Measurements from ENCODE around the gene DYNLT2. TPM values are rescaled to one million over a fixed set of nuclear protein-coding genes. Genes with fewer than 3 reads are reported as not detected.

The DYNLT2 gene
- total and polyA plus RNA-seq, 2 donors from 2014 or later, result 1.9 to 2.6 TPM

DNA sequence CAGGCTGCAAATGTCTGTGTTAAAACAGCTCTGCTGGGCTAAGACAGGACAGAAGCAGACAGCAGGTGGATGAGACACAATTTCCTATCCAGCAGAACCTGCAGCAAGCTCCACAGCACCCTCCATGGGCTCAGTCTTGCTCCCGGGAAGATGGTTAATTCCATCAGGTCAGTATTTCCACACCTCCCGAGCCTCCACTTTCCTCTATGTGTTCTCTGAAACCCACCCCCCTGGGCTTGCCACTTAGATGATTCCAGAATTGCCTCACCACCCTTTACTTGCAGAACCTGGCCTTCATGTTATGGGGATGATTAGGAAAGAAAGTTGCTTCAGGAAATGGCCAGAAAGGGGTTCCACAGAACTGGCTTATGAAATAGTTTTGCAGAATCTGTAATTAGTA lies 43.8 kb upstream of the DYNLT2 start:
- intact Hi-C loops (cut with DNase I), result no loop called here
- DNase-seq, result no peak
- no peak overlapping the region for H3K9ac ChIP-seq (ENCODE audit: low read length in 3 of 3)

DNA sequence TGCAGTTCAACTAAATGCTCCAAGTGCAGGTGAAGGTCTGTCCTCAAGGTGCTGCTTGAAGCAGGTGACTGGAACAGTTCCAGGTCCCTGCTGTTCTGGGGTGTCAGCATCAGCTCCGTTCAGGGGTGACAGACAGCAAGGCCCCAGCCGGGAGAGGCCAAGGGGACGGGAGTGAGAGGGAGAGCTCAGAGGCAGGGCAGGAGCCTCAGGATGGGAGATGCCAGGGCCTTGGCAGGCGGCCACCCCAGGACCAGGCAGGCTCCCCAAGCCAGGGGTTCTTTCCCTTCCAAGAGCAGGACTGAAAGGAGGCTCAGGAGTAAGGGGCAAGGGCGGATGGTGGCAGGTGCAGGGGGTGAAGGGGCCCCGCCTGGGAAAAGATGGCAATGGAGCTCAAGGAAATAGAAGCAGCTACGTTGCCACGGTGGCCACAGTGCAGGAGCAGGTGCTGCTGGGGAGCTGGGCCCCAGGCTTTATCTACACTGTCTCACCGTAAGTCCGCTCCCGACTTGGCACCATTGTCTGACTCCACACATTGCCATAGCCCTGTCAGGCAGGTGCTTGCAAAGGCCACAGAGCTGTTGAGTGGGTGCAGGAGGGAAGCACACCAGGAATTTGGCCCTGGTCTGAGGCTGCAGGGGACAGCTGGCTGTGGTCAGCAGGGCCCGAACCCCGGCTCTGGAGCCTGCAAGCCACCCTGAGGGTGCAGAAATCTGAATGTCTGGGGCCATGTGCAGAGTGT lies 43.1 kb upstream of the DYNLT2 start:
- FAIRE-seq, result no peak
- intact Hi-C loops (cut with DNase I), result no loop called here
- Histone ChIP-seq H3K9me3 (ENCODE audit: control insufficient read depth in 2 of 3, insufficient read depth in 1 of 3, low read length in 3 of 3) (no peaks in the 10 kb centered on the region), H3K27ac (ENCODE audit: low read depth in 2 of 2, low read length in 2 of 2) (no peak overlapping the region), H3K27me3 (ENCODE audit: control insufficient read depth, insufficient read depth, low read length) (no peaks in the 10 kb centered on the region), H3K4me1 (ENCODE audit: control insufficient read depth in 2 of 3, insufficient read depth in 2 of 3, low read depth in 1 of 3, low read length in 3 of 3) (peaks cover 0 to 9% (median 6%) of the 10 kb centered on the region in 3 donors), H3K4me3 (ENCODE audit: low read length in 3 of 3) (no peak overlapping the region), H3K9ac (ENCODE audit: low read length in 3 of 3) (no peak overlapping the region), H3K36me3 (ENCODE audit: control insufficient read depth in 2 of 3, insufficient read depth in 3 of 3, low read length in 3 of 3) (no peaks in the 10 kb centered on the region)
- peak in 1 of 5 donors; percentile 15 for DNase-seq
- TF ChIP-seq, protein P1, sequence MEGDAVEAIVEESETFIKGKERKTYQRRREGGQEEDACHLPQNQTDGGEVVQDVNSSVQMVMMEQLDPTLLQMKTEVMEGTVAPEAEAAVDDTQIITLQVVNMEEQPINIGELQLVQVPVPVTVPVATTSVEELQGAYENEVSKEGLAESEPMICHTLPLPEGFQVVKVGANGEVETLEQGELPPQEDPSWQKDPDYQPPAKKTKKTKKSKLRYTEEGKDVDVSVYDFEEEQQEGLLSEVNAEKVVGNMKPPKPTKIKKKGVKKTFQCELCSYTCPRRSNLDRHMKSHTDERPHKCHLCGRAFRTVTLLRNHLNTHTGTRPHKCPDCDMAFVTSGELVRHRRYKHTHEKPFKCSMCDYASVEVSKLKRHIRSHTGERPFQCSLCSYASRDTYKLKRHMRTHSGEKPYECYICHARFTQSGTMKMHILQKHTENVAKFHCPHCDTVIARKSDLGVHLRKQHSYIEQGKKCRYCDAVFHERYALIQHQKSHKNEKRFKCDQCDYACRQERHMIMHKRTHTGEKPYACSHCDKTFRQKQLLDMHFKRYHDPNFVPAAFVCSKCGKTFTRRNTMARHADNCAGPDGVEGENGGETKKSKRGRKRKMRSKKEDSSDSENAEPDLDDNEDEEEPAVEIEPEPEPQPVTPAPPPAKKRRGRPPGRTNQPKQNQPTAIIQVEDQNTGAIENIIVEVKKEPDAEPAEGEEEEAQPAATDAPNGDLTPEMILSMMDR (IDR thresholded peaks at IDR 0.05; ENCODE audit: borderline replicate concordance, extremely low read depth, insufficient read depth), result no peak

More for the DNA sequence above, 43.8 kb upstream of the DYNLT2 start:
- no peaks in the 10 kb centered on the region for H3K27me3 ChIP-seq (ENCODE audit: control insufficient read depth, insufficient read depth, low read length)
- H3K4me1 ChIP-seq (ENCODE audit: control insufficient read depth in 2 of 3, insufficient read depth in 2 of 3, low read depth in 1 of 3, low read length in 3 of 3), result peaks cover 0 to 6% (median 4%) of the 10 kb centered on the region in 3 donors
- H3K27ac ChIP-seq (ENCODE audit: low read depth in 2 of 2, low read length in 2 of 2), result no peak overlapping the region
- no peak for FAIRE-seq
- no peaks in the 10 kb centered on the region for H3K9me3 ChIP-seq (ENCODE audit: control insufficient read depth in 2 of 3, insufficient read depth in 1 of 3, low read length in 3 of 3)
- TF ChIP-seq, protein P1 (IDR thresholded peaks at IDR 0.05; ENCODE audit: borderline replicate concordance, extremely low read depth, insufficient read depth), result no peak
- H3K36me3 ChIP-seq (ENCODE audit: control insufficient read depth in 2 of 3, insufficient read depth in 3 of 3, low read length in 3 of 3), result no peaks in the 10 kb centered on the region
- no peak overlapping the region for H3K4me3 ChIP-seq (ENCODE audit: low read length in 3 of 3)

DNA sequence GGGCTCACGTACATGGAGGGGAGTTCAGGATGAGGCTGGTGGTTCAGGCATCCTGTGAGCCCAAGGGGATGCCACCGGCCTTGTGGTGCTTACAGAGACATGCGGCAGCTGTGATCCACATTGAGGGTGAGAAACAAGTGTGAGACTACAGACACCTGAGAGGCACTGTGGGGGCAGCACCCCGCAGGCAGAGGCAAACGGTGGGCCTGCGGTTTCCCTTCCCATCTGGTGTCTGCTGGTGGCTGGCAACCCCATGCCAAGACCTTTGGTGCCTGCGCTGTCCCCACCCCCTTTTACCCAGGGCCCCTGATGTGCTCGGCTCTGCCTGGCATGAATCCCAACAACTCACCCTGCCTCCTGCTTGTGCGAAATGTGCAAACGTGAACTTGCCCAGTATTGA lies 42.0 kb upstream of the DYNLT2 start:
- H3K9ac ChIP-seq (ENCODE audit: low read length in 3 of 3), result no peak overlapping the region
- peaks cover 0 to 13% (median 6%) of the 10 kb centered on the region in 3 donors for H3K4me1 ChIP-seq (ENCODE audit: control insufficient read depth in 2 of 3, insufficient read depth in 2 of 3, low read depth in 1 of 3, low read length in 3 of 3)
- TF ChIP-seq, protein P1 (IDR thresholded peaks at IDR 0.05; ENCODE audit: borderline replicate concordance, extremely low read depth, insufficient read depth), result no peak
- no peak overlapping the region for H3K27ac ChIP-seq (ENCODE audit: low read depth in 2 of 2, low read length in 2 of 2)
- intact Hi-C loops (cut with DNase I), result no loop called here
- no peaks in the 10 kb centered on the region for H3K36me3 ChIP-seq (ENCODE audit: control insufficient read depth in 2 of 3, insufficient read depth in 3 of 3, low read length in 3 of 3)
- no peaks in the 10 kb centered on the region for H3K9me3 ChIP-seq (ENCODE audit: control insufficient read depth in 2 of 3, insufficient read depth in 1 of 3, low read length in 3 of 3)
- DNase-seq, result peak in 2 of 5 donors; percentile 9 to 24
- FAIRE-seq, result no peak
- no peaks in the 10 kb centered on the region for H3K27me3 ChIP-seq (ENCODE audit: control insufficient read depth, insufficient read depth, low read length)
- H3K4me3 ChIP-seq (ENCODE audit: low read length in 3 of 3), result no peak overlapping the region
